Osteoblast (primary cell): ENCODE results near the gene AFAP1L2. TPM values are rescaled to one million over a fixed set of nuclear protein-coding genes. Genes with fewer than 3 reads are reported as not detected.

Source experiments
- DNase-seq: peaks from one replicate; pipeline ENCODE4 v3.0.0; 2011; ENCODE audit warnings: low spot score, mixed read lengths; ENCODE audit not compliant: insufficient read length; ENCODE audit errors: missing footprints
- H2AFZ ChIP-seq: 2 replicates; pipeline ENCODE4 v1.6.0; 2011; ENCODE audit warnings: mild to moderate bottlenecking, low read length
- H3K27ac ChIP-seq: 2 replicates; pipeline ENCODE4 v1.5.1; 2011; ENCODE audit warnings: mild to moderate bottlenecking, low read depth, low read length, moderate library complexity
- H3K27me3 ChIP-seq: 2 replicates; pipeline ENCODE4 v1.6.0; 2012; ENCODE audit warnings: mild to moderate bottlenecking, control low read depth, inconsistent platforms, low read length, moderate library complexity; ENCODE audit not compliant: insufficient read depth
- H3K36me3 ChIP-seq: 2 replicates; pipeline ENCODE4 v1.5.1; 2011; ENCODE audit warnings: mild to moderate bottlenecking, low read length, control low read depth, moderate library complexity; ENCODE audit not compliant: insufficient read depth
- H3K4me1 ChIP-seq: 2 replicates; pipeline ENCODE4 v1.5.1; 2011; ENCODE audit warnings: mild to moderate bottlenecking, low read length, control low read depth, moderate library complexity; ENCODE audit not compliant: insufficient read depth
- H3K4me2 ChIP-seq: 2 replicates; pipeline ENCODE4 v1.6.0; 2011; ENCODE audit warnings: mild to moderate bottlenecking, low read length; ENCODE audit not compliant: insufficient read depth
- H3K4me3 ChIP-seq: fragments of 200-600 bp; sonication (generic); 3 replicates; pipeline ENCODE4 v1.5.1; 2012; ENCODE audit warnings: mild to moderate bottlenecking, low read length, inconsistent platforms; ENCODE audit not compliant: insufficient read depth
- H3K79me2 ChIP-seq: 2 replicates; pipeline ENCODE4 v1.6.0; 2012; ENCODE audit warnings: mild to moderate bottlenecking, low read length, control low read depth, inconsistent platforms; ENCODE audit not compliant: insufficient read depth
- H3K9me3 ChIP-seq: 2 replicates; pipeline ENCODE4 v1.5.1; 2011; ENCODE audit warnings: low read depth, low read length, control low read depth
- H4K20me1 ChIP-seq: 2 replicates; pipeline ENCODE4 v1.6.0; 2012; ENCODE audit warnings: mild to moderate bottlenecking, low read length, control low read depth; ENCODE audit not compliant: insufficient read depth
- CTCF ChIP-seq: IDR thresholded peaks from 2 replicates; pipeline ENCODE4 v1.5.1; 2011; ENCODE audit warnings: mild to moderate bottlenecking, low read depth, low read length, moderate library complexity; ENCODE audit errors: extremely low read depth
- total RNA-seq: library from RNA; depleted of rRNA; stranded (reverse); fragments of >200 nt; gene quantifications from 2 replicates; pipeline ENCODE4 v1.2.3, GENCODE V29; 2012

Gene AFAP1L2
- total RNA-seq, 1 donor = 0.36 TPM

- Histone ChIP-seq H3K9me3 (no peaks in the 10 kb centered on the region), H3K4me2 (no peak overlapping the region), H3K4me1 (no peaks in the 10 kb centered on the region), H2AFZ (no peak overlapping the region), H3K27ac (no peak overlapping the region), H3K4me3 (no peak overlapping the region), H3K27me3 (peaks cover under 1% of the 10 kb centered on the region), H3K79me2 (no peaks in the 10 kb centered on the region), H3K36me3 (no peaks in the 10 kb centered on the region), H4K20me1 (no peaks in the 10 kb centered on the region)
- DNase-seq = peak; percentile 89
- no peak for TF ChIP-seq CTCF
Observed at GRCh38 chr10:114328874-114329273, 75.4 kb downstream of the AFAP1L2 start.

GRCh38 chr10:114328441-114328812 lies 75.9 kb downstream of the AFAP1L2 start:
- Histone ChIP-seq H3K27me3 (no peaks in the 10 kb centered on the region), H2AFZ (no peak overlapping the region), H3K4me2 (no peak overlapping the region), H3K9me3 (no peaks in the 10 kb centered on the region), H4K20me1 (no peaks in the 10 kb centered on the region), H3K36me3 (no peaks in the 10 kb centered on the region), H3K4me3 (no peak overlapping the region), H3K79me2 (no peaks in the 10 kb centered on the region), H3K4me1 (no peaks in the 10 kb centered on the region), H3K27ac (no peak overlapping the region)
- DNase-seq = peak; percentile 39
- TF ChIP-seq CTCF = no peak

GRCh38 chr10:114327537-114328440 lies 76.5 kb downstream of the AFAP1L2 start:
- Histone ChIP-seq H3K4me1 (no peaks in the 10 kb centered on the region), H3K27ac (no peak overlapping the region), H4K20me1 (no peaks in the 10 kb centered on the region), H3K4me3 (no peak overlapping the region), H3K9me3 (no peaks in the 10 kb centered on the region), H3K27me3 (no peaks in the 10 kb centered on the region), H3K79me2 (no peaks in the 10 kb centered on the region), H3K4me2 (no peak overlapping the region), H3K36me3 (no peaks in the 10 kb centered on the region), H2AFZ (no peak overlapping the region)
- DNase-seq = peak; percentile 41
- TF ChIP-seq CTCF = no peak

GRCh38 chr10:114326795-114327194 lies 77.5 kb downstream of the AFAP1L2 start:
- no peaks in the 10 kb centered on the region for H3K9me3 ChIP-seq
- H4K20me1 ChIP-seq = no peaks in the 10 kb centered on the region
- no peaks in the 10 kb centered on the region for H3K4me1 ChIP-seq
- DNase-seq = peak; percentile 49
- no peak overlapping the region for H3K4me2 ChIP-seq
- H3K36me3 ChIP-seq = no peaks in the 10 kb centered on the region
- no peak overlapping the region for H2AFZ ChIP-seq
- H3K27ac ChIP-seq = no peak overlapping the region
- H3K79me2 ChIP-seq = no peaks in the 10 kb centered on the region
- H3K4me3 ChIP-seq = no peak overlapping the region
- H3K27me3 ChIP-seq = no peaks in the 10 kb centered on the region
- TF ChIP-seq CTCF = no peak
